Measurements from ENCODE around the gene GNG10. TPM values are rescaled to one million over a fixed set of nuclear protein-coding genes. Genes with fewer than 3 reads are reported as not detected.

Gene GNG10
- total RNA-seq, 1 experiment from 2014 or later, result 31.0 TPM

DNA sequence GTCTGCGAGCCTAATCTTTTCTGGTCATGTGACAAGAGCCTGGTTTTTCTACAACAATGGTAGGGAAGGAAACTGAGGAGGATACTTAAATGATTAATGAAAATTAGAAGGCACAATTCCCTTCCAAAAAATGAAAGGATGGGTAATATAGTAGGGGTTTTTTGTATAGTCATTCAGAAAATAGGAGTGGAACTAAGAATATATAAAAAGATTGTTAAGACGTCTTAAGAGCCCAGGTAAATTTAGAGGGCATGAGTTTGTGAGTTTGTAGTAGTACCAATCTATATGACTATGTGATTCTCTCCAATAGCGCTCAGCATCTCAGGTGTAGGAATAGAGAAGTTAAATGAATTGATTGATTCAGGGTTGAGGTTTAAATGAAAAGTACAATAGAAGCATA lies 50.1 kb downstream of the GNG10 start:
- Mint-ChIP-seq H3K4me1 (peaks cover 4% of the 10 kb centered on the region in 2 experiments; a peak in 3 of 4 replicates), H3K27ac (no peak overlapping the region), H3K4me3 (no peak overlapping the region), H3K27me3 (ENCODE audit: low read depth) (no peaks in the 10 kb centered on the region), H3K9me3 (no peaks in the 10 kb centered on the region), H3K36me3 (ENCODE audit: insufficient read depth in 1 of 3, low read depth in 3 of 3) (no peaks in the 10 kb centered on the region)
- H3K18ac ChIP-seq (ENCODE audit: insufficient read length, low read depth, low read length), result no peak overlapping the region
- TF ChIP-seq, protein P1, sequence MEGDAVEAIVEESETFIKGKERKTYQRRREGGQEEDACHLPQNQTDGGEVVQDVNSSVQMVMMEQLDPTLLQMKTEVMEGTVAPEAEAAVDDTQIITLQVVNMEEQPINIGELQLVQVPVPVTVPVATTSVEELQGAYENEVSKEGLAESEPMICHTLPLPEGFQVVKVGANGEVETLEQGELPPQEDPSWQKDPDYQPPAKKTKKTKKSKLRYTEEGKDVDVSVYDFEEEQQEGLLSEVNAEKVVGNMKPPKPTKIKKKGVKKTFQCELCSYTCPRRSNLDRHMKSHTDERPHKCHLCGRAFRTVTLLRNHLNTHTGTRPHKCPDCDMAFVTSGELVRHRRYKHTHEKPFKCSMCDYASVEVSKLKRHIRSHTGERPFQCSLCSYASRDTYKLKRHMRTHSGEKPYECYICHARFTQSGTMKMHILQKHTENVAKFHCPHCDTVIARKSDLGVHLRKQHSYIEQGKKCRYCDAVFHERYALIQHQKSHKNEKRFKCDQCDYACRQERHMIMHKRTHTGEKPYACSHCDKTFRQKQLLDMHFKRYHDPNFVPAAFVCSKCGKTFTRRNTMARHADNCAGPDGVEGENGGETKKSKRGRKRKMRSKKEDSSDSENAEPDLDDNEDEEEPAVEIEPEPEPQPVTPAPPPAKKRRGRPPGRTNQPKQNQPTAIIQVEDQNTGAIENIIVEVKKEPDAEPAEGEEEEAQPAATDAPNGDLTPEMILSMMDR (conservative IDR thresholded peaks at IDR 0.05), result no peak
- no peak overlapping the region for H2BK15ac ChIP-seq (ENCODE audit: low read depth, low read length)
- no peak overlapping the region for H3T11ph ChIP-seq (ENCODE audit: low read length)
- no peak overlapping the region for H3K4me2 ChIP-seq (ENCODE audit: insufficient read depth, insufficient read length, low read length)
- no peaks in the 10 kb centered on the region for H3K4me1 ChIP-seq (ENCODE audit: insufficient read depth, low read length)
- no peaks in the 10 kb centered on the region for H4K20me1 ChIP-seq (ENCODE audit: control insufficient read depth, insufficient read depth, insufficient read length)
- no peak overlapping the region for H3K23ac ChIP-seq (ENCODE audit: insufficient read length, low read depth, low read length)
- no peak overlapping the region for H3K9ac ChIP-seq (ENCODE audit: extremely low read depth, insufficient read length, low read length)
- no peak overlapping the region for H3K27ac ChIP-seq (ENCODE audit: insufficient read length, low read depth, low read length)
- H4K5ac ChIP-seq (ENCODE audit: insufficient read length, low read depth, low read length), result no peak overlapping the region
- H3K4ac ChIP-seq (ENCODE audit: low read depth, low read length), result no peak overlapping the region
- no peak overlapping the region for H2BK120ac ChIP-seq (ENCODE audit: low read depth, low read length, poor library complexity, severe bottlenecking)
- H4K91ac ChIP-seq (ENCODE audit: insufficient read length, low read depth, low read length), result no peak overlapping the region
- no peak overlapping the region for H2AFZ ChIP-seq (ENCODE audit: low read length)
- no peak overlapping the region for H2BK20ac ChIP-seq (ENCODE audit: low read depth, low read length, poor library complexity, severe bottlenecking)
- no CpG with 5 or more reads among the region's 3 CpGs for WGBS (ENCODE audit: extremely low coverage, insufficient read length, low lambda C conversion rate)
- no peaks in the 10 kb centered on the region for H3K9me3 ChIP-seq (ENCODE audit: control insufficient read depth, low read depth, low read length)
- H3K14ac ChIP-seq (ENCODE audit: insufficient read depth, low read length), result no peak overlapping the region
- no peak overlapping the region for H3K56ac ChIP-seq (ENCODE audit: insufficient read length, low read depth, low read length)
- no peaks in the 10 kb centered on the region for H3K79me1 ChIP-seq (ENCODE audit: insufficient read depth, low read depth, low read length, poor library complexity, severe bottlenecking)
- no peak overlapping the region for H2AK5ac ChIP-seq (ENCODE audit: insufficient read length, low read length)
- H2BK5ac ChIP-seq (ENCODE audit: insufficient read length, low read length), result no peak overlapping the region
- DNase-seq, result no peak
- no peaks in the 10 kb centered on the region for H3K23me2 ChIP-seq (ENCODE audit: insufficient read length, low read depth, low read length, poor library complexity, severe bottlenecking)
- no peaks in the 10 kb centered on the region for H3K27me3 ChIP-seq (ENCODE audit: insufficient read depth, low read length)
- H2BK12ac ChIP-seq (ENCODE audit: insufficient read length, low read depth, low read length), result no peak overlapping the region
- H3K79me2 ChIP-seq (ENCODE audit: insufficient read depth, low read length), result no peaks in the 10 kb centered on the region
- H4K8ac ChIP-seq (replicated peaks; ENCODE audit: insufficient read length, low read depth, low read length), result no peak overlapping the region
